ENCODE measurements around the gene WSCD2.

WSCD2 gene

DNA sequence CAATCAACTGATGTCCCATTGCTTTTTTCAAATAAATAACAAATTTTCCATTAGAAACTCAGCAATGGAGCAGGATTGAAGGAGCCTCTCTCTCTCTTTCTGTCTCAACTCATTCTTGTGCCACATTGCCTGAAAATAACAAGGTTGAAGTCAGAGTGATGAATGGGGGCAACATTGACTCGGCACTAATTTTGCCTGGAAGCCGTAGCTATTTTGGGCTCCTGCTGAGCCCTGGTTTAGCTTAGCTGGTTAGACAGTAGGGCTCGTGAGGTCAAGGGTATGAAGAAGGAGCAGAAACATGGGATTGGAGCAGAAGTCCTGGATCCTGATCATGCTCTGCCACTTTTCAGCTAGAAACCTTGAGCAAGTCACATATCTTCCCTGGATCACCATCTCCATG is 38.9 kb downstream of the WSCD2 start:
- DNase-seq: no peak

DNA sequence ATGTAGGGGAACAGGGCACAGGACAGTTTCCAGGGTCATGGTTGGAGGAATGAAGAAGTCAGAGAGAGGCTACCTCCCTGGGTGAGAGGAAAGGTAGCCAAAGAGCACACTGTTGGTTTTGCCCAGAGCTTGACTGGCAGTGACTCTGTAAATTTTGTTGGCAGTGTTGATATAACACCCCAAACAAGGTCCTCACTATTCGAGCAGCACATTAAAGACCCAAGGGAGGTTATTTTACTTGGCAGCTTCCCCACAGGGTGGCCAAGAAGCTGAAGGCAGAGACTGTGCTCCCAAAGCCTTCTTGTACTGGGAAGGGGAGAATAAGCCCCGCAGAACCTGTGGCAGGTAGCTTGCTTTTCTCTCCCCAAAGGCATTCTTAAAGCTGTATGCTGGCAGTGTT is 40.6 kb downstream of the WSCD2 start:
- DNase-seq: no peak

DNA sequence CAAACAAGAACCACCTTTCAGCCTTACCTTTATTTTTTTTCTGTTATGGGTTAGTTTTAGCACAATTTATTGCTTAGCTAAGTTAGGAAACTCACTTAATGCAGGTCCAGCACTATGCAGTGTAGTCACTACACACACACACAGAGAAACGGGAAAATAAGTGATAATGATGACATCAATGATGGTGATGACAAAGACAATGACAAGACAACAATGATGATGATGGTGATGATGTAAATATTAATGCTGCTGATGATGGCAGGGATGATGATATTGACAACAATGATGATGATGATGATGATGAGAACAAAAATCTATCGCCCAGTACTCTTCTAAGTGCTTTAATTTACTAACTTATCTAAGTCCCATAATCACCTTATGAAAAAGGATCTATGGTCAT is 41.1 kb downstream of the WSCD2 start:
- DNase-seq: no peak

DNA sequence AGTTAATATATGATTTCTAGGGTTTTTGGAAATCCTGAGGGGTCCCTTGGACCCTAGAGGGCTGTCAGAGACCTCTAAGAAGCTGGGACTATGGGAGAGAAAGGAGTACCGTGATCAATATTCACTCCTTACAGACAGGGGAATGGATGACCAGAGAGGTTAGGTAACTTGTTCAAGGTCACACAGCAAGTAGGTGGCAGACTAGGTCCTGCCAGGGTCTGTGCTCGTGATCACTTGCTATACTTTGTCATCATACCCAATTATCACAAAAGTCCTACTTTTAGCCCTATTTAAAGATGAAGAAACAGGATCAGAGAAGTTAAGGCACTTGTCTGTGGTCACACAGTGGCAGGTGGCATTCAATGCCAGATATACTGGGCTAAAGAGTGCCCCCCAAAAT is 42.9 kb downstream of the WSCD2 start:
- DNase-seq: no peak

DNA sequence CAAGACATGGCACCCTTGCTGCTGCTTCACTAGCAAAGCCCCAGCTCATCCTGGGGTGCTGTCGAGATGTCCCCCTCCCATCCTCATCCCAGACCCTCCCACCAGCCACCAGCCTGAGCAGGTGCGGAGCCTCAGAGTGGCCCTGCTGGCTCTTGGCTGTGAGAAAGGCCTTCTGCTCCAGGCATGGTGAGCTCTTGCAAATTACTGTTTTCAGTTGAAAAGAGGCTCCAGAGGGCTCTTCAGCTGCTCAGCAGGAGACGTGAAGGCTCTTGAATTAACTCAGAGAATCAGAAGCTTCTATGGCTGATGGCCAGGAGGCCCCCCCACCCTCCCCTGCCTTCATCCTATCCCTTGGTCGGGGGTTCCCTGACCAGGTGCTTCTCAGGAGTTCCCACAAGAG is 44.1 kb downstream of the WSCD2 start:
- DNase-seq: no peak

DNA sequence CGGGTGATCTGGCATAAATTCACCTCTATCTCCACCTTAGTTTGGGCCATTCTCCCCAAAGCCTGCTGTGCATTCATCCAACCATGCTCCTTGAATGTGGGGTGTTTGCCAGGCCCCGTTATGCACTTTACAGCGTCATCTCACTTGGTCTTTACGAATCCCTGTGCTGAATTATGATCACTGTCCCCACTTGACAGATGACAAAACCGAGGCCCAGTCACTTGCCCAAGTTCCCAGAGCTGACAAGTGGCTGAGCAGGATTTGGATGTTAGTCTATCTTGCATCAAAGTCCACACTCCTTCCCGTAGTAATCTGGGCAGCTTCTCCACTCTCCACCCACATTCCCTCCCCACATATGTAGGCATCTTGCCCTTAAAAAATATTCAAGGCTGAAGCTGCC is 44.8 kb downstream of the WSCD2 start:
- no peak for DNase-seq

DNA sequence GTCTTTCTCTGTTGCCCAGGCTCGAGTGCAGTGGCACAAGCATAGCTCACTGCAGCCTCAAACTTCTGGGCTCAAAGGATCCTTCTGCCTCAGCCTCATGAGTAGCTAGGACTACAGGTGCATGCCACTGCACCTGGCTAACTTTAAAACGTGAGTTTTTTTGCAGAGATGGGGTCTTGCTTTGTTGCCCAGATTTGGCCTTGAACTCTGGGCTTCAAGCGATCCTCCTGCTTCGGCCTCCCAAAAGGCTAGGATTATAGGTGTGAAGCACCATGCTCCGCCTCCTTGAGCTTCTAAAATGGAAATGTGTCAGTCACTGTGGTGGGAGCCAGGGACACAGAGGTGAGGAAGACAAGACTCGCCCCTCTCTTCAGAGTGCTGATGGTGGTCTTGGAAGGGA is 45.6 kb downstream of the WSCD2 start:
- DNase-seq: no peak

DNA sequence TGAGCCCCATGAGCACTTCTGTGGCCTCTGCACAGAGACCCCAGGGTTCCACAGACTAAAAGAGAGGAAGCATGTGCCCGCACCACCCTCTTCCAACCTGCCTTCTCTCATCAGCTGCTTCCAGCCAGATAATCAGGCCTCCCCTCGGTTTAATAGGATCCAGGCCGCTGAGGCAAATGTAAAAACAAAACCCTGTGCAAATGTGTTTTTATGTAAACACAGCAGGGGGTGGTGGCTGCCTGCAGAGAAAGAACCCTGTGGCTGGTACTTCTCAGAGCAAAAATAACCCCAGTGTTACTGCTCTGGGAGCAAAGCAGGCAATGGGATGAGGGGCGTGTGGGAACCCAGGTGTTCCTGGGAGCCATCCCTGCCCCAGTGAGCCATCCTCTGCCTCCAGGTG is 46.2 kb downstream of the WSCD2 start:
- DNase-seq: no peak

DNA sequence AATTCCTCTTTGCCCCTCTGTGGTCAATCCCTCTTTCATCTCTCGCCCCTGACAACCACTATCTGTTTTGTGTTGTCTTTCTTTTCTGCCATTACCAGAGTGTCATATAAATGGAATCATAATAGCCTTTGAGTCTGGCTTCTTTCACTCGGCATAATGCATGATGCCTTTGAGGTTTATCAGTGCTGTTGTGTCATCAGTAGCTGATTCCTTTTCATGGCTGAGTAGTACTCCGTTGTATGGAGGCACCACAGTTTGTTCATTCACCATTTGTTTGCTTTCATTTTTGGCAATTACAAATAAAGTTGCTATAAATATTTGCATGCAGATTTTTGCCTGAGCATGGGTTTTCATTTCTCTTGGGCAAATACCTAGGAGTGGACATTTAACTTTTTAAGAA is 47.2 kb downstream of the WSCD2 start:
- DNase-seq: no peak

DNA sequence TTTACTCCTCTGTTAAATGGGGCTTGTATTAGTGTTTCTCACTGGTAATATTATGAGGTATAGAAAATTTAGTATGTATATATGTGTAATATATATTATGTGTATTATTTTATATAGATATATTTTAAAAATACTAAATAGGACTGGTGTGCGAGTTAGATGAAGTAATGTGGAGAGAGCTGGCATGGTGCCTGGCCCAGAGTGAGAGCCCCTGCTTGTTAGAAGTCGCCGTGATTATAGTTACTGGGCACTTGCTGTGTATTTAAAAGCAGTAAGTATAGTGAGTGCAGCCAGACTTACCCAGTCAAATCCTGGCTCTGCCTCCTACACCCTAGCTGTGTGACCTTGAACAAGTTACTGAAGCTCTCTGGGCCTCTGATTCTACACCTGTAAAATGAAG is 48.0 kb downstream of the WSCD2 start:
- DNase-seq: no peak

DNA sequence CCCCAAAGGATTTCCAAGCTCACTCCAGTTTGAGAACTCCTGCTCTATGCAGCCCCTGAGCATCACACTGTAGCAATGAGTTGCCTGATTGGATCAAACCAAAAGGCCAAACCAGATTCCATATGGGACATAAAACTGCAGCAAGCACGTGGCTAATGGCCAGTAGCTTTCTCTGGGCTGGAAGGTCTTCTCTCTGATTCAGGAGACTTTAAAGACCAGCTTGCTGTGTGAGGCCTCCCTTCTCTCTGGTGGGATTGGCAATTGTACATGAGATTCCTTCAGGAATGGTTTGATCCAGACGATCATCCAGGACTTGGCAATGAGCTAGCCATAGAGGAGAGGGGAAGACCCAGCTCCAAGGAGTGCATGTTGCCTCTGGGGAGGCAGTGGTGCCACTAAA is 50.2 kb downstream of the WSCD2 start:
- DNase-seq: no peak

DNA sequence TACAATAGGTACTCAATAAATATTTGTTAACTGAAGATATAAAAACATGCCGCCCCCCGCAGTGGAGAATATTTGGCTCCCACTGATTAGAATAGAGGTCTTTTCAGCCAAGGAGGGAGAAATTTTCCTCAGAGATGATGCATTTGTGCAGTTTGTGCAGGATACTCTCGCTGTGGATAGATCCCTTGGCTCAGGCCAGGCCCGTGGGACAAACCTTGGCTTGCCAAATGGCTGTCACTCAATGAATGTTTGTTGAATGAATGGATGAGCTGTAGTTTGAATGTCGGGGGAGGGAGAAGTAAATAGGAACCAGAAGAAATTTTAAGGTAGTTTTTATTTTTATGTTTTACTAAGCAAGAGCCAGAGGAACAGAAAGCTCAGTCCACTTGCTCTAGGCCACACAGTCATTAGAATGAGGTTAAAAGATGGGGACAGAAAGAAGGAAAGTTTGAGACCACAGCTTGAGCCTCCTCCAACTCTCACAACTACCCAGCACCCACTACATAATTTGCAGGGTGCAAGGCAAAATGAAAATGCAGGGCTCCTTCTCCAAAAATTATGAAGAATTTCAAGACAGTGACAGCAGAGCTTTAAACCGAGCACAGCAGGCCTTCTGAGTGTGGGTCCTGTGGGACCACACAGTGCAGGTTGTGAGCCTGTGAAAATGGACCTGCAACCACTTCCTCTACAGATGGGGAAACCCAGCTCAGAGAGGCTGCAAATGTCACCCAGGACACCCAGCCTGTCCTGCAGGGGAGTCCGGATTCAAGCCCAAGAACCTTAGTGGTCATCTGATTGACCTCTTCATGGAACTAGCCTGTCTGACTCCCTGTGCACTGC is 51.4 kb downstream of the WSCD2 start:
- DNase-seq: no peak

DNA sequence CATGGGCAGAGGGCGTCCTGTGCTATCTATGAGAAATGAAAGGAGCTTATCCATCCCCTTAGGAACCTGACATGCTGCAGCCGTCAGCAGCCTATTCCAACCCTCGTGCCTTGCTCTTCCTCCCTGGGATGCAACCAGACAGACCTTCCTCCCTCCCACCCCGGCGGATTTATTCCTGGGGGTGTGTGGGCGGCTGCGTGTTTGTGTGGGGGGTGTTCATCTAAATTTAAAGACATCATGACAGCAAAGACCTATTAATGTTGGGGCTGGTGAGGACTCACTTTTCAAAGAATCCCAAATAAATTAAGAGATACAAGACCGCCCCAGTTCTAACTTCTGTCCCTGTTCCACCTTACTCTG is 52.0 kb downstream of the WSCD2 start:
- DNase-seq: no peak

DNA sequence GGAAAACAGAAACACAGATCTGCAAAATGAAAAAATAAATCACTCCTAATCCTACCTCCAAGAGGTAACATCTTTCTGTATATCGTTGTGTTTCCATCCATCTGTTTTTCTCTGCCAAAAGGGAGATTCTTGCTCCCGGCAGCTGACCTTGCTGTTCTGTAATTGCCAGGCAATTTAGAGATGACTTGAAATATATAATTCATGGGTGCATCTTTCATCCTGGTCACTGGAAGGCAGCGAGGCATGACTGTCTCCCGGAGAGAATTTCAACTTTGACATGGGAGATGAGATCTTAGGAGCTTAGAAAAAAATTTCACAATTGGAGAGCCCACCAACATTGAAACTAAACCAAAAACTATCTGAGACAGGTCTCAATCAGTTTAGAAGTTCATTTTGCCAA is 53.0 kb downstream of the WSCD2 start:
- DNase-seq: no peak

DNA sequence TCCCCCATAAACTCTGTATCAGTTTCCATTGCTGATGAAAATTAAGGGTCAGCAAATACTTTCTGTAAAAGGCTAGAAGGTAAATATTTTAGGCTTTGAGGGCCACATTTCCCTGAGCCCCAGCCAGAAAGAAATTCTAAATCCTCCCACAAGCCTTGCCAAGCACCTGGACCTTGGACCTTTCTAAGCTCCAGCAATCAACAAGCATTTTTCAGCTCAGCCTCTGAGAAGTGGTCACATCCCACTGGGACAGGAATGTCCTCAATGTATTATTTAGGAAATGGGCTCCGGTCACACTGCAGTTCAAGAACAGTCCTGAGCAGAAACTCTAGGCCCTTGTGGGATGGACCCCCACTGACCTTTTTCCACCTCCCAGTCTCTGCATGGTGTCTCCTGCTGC is 55.9 kb downstream of the WSCD2 start:
- no peak for DNase-seq

DNA sequence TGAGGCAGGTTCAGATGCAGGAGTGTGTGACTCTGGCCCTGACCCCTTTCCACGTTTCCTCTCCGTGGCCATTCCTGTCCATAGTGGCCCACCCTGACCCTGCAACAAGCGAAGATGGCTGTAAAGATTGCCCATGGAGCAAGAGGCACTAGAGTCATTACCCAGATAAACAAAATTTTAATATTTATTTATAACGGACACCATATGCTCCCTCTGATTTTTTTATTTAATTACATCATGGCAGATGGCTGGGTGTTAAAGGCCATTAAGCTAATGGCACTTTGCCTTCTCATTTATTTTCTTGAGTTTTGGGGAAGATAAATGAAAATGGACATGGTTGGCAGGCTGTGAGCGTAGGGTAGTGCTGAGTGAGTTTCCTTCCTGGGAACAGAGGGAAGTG is 58.7 kb downstream of the WSCD2 start:
- no peak for DNase-seq

DNA sequence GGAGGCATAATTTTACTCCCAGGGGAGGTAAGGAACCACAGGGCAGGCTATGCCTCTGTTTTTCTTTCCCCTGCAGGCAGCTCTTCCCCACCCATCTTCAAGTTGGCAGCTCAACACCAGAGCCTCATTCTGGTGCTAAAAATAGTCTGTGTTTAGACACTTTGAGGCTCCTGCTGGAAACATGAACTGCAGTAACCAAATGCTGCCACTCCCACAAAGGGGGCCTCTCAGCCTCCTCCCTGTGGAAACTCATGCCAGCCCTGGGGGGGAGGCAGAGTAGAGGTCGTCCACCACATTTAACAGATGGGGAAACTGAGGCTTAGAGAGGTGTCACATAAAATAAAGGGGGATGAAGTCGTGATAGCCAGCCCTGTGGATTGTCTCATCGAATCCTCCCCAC is 61.4 kb downstream of the WSCD2 start:
- DNase-seq: no peak

DNA sequence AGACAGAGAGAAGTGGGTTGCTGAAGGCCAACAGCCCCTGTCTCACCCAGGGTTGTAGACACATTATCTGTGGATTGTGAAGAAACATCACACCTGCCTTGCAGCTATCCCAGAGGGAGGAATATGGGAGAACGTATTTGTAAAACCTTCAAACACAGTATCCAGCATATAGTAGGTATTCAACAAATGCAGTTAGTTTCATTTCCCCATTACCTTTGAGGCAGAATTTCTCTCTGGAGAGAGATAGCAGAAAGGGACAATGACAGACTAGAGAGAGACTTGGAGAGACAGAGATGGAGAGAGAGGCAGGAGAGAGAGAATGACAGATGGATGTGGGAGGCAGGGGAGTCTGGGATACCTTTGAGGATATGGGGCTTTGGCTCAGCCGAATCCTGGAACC is 62.0 kb downstream of the WSCD2 start:
- no peak for DNase-seq

DNA sequence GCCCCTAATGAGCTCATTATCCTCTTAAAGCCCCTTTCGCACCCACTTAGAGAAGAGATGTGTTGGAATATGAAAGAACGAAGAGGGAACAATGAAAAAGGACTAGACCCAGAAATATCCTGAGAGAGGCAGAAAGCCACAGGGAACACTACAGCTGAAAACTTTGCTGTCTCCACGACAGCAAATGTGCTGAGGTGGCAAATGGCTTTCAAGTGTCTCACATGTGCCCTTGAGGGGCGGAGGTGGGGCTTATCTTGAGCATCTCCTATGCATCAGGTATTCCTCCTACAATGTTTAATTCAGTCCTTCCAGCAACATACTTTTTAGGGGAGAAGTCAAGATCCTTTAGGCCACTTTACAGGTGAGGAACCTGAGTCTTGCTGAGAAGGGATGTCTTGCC is 62.9 kb downstream of the WSCD2 start:
- no peak for DNase-seq

DNA sequence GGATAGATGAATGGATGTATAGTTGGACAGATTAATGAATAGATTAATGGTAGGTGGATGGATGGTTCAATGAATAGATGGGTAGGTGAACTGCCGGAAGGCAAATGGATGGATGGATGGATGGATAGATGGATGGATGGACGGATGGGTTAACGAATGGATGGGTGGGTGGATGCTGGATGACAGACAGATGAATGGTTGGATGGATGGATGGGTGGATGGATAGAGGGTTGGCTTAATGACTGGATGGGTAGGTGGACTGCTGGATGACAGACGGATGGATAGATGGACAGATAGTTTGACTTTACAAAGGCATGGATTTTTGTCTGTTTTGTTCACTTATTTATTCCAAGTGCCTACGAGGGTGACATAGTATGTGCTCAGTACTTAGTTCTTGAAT is 64.4 kb downstream of the WSCD2 start:
- no peak for DNase-seq

DNA sequence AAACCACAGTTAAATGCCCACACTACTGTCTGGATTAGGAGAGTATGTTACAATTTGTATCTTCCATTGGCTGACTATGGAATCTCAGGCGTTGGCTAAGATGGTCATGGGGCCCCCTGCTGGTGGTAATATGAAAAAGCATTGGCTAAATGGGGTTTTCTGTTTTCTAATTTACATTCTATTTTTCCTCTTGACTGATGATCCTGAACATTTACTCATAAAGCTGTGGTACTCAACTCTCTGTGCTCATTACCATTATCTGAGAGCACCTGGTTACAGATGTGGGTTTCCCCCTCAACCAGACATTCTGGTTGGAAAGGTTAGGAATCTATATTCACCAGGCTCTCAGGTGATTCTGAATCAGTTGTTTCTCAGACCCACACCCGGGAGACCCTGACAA is 64.8 kb downstream of the WSCD2 start:
- DNase-seq: peak; percentile 61

DNA sequence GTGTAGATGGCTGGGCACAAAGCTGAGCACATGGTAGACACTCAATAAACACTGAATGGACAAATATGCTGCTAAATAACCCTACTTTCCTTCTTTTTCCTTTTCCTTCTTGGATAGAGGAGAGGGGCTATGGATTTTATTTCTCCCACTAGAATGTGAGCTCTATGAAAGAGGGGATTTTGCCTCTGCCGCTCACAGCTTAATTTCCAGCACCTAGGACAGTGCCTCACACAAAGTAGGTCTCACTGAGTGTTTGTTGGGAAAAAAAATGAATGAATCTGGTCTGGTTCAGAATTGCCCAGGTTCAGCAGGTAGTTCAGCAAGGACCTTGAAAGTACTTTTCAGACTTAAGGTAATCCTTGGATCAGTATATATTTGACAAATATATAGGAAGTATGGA is 65.5 kb downstream of the WSCD2 start:
- no peak for DNase-seq

DNA sequence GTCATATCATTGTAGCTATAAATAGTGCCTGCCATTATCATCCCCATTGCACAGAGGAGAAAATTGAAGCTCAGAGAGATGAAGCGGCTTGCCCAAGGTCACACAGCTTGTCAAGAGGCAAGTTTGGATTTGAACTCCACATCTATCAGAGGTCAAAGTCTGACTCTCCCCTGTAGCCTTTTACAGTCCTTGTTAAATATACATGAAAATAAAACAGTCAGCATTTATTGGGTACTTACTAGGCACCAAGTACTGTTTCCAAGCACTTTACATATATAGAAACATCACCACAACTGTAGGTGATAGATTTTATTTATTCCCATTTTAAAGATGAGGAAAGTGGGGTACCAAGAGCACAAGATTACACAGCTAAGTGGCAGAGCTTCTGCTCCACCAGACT is 67.2 kb downstream of the WSCD2 start:
- DNase-seq: no peak

DNA sequence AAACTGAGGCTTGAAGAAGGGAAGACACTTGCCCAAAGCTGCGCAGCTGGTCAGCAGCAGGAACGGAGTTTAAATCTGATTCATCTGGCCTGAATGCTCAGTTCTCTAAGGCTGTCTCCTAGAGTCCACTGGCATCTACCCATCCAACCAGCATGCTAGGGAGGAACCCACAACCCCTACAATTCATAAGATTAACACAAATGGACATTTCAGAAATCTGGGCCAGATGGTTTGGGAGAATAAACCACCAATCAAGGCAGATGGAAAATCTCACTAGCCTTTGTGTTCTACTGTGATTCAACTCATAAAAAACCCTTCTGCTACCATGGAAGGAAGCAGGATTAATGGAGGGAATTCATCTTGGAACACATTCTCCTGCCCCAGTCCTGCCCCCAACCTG is 67.8 kb downstream of the WSCD2 start:
- no peak for DNase-seq

DNA sequence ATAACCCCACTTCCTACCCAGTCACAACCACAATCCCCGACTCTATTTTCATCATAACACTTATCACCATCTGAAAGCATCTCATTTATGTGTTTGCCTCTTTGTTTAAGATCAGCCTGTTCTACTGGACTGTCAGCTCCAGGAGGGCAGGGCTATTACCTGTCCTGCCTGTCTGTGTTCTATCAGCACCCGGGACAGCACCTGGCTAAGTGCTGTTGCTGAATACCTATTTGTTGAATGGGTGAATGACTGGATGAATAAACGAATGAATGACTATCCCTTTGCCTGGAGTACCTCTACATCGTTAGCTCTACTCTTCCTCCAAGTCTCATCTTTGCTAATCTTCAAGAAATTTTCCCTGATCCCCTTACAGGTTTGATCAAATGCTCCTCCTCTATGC is 69.0 kb downstream of the WSCD2 start:
- no peak for DNase-seq

DNA sequence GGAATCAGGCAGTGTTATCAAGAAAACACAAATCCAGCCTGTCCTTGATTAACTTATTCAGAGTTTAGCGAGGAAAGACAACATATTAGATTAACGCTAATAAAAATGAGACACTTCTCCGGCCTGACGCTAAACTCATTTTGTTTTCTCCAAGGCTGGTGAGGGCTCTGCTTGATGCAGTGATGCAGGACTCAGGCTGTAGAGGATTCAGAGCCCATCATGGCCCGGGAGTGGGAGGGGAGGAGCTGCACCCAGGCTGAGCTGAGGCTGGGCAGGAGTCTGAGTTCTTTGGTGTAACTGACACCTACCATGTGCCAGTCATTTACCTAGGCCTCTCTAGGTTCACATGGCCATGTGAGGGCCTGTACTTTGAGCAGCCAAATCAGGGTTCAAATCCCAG is 70.0 kb downstream of the WSCD2 start:
- DNase-seq: no peak

All from suppressor macrophage treated with lipopolysaccharide for 4 hours (primary cell).